ENCODE measurements around the gene SP140. TPM values are rescaled to one million over a fixed set of nuclear protein-coding genes. Genes with fewer than 3 reads are reported as not detected.

The SP140 gene
- total RNA-seq, 1 donor from 2014 or later: 1.0 TPM

DNA sequence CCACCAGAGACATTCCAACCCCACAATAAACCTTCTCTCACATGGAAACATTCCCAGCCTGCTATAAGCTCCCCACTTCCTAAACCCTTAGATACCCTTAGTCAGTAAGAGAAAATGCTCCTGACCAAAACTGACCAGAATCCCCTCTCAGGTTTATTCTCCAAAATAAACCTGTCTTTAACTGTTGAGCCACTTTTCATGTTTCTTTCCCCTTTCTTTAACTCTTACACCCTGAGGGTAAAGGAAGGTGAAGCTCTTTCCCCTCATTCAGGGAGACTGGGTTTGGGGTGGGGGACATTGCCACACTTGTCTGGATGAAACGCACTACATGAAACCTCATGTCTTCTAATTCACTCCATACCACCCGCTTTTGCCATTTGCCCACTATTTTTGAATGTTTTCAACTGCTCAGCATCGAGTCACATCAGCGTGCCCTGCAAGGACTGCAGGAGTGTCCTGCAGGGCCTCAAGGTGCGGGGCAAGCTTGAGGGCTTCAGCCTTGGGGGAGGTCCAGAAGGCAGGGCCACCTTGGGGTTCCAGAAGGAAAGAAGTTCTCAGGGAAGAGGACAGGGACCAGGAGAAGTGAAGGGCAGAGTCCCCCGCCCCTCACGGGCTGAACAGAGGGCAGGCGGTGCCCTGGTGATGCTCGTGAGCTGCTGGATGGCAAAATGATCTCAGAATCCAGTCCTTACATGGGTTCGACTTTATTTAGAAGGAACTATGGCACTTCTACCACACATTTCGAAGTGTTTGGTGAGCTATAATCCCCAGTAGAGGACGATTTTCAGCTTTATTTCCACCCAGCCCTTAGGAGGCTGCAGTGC, 97.2 kb downstream of the SP140 start:
- DNase-seq (ENCODE audit: extremely low spot score, unreplicated experiment): no peak
- H3K9me3 Mint-ChIP-seq (ENCODE audit: unreplicated experiment): peaks cover 8% of the 10 kb centered on the region
- H3K4me3 Mint-ChIP-seq (ENCODE audit: unreplicated experiment): no peak overlapping the region
- TF ChIP-seq, protein P1, sequence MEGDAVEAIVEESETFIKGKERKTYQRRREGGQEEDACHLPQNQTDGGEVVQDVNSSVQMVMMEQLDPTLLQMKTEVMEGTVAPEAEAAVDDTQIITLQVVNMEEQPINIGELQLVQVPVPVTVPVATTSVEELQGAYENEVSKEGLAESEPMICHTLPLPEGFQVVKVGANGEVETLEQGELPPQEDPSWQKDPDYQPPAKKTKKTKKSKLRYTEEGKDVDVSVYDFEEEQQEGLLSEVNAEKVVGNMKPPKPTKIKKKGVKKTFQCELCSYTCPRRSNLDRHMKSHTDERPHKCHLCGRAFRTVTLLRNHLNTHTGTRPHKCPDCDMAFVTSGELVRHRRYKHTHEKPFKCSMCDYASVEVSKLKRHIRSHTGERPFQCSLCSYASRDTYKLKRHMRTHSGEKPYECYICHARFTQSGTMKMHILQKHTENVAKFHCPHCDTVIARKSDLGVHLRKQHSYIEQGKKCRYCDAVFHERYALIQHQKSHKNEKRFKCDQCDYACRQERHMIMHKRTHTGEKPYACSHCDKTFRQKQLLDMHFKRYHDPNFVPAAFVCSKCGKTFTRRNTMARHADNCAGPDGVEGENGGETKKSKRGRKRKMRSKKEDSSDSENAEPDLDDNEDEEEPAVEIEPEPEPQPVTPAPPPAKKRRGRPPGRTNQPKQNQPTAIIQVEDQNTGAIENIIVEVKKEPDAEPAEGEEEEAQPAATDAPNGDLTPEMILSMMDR (IDR thresholded peaks at IDR 0.05): no peak
- no peaks in the 10 kb centered on the region for H3K27me3 Mint-ChIP-seq (ENCODE audit: unreplicated experiment)
- peaks cover 20% of the 10 kb centered on the region for H3K4me1 Mint-ChIP-seq (ENCODE audit: unreplicated experiment)
- H3K27ac Mint-ChIP-seq (ENCODE audit: unreplicated experiment): no peak overlapping the region
- no peaks in the 10 kb centered on the region for H3K36me3 Mint-ChIP-seq (ENCODE audit: unreplicated experiment)

DNA sequence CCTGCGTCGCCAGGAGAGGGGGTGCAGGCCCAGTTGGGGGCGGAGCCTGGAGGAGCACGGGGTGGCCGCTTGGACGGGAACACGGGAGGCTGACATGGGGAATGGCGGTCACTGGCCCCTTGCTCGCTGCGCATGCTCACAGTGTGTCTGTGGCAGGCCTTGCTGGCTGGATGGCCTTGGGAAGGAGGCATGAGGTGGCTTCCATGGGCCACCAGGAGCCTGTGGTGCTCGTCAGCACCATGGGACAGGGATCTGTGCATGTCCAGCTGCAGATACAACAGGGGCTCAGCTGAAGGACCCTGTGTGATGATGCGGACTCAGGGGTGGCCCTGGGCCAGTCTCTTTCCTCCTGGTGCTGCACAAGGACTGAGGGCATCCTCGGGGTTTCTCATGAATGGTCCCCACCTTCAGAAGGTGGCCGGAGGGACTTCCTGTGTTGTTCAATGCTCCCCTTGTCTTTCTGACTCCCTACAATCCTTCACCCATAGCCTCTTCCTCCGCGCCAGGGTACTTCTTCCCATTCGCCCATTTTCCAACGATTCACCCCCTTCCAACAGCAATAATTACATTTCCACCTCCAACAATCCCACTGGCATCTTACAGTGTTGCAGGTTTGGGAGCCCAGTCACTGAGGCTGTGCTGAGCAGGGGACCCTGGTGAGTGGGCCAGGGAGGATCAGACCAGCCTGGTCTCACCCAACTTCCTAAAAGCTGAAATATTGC, 98.0 kb downstream of the SP140 start:
- no peak overlapping the region for H3K27ac Mint-ChIP-seq (ENCODE audit: unreplicated experiment)
- no peak overlapping the region for H3K4me3 Mint-ChIP-seq (ENCODE audit: unreplicated experiment)
- H3K36me3 Mint-ChIP-seq (ENCODE audit: unreplicated experiment): peaks cover under 1% of the 10 kb centered on the region
- no peak for DNase-seq (ENCODE audit: extremely low spot score, unreplicated experiment)
- no peaks in the 10 kb centered on the region for H3K27me3 Mint-ChIP-seq (ENCODE audit: unreplicated experiment)
- TF ChIP-seq, protein P1 (IDR thresholded peaks at IDR 0.05): peak; percentile 12
- peaks cover 25% of the 10 kb centered on the region for H3K4me1 Mint-ChIP-seq (ENCODE audit: unreplicated experiment)
- H3K9me3 Mint-ChIP-seq (ENCODE audit: unreplicated experiment): peaks cover 8% of the 10 kb centered on the region

DNA sequence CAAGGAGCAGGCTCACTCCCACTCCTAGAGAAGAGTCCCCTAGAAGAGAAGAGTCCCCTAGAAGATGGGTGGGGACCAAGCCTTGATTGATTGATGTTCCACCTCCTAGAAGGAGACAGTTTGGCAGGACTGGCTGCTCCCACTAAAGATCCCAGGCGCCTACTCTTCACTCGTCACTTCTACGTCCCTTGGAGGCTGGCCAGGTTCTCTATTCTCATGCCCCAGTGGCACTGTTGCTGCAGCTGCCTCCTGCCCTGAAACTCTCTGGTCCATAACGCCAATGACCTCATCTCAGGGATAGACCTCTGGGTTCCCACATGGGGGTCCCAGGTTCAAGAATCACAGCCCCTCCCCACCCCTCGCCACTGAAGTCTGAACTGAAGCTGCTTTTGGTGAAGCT, 99.0 kb downstream of the SP140 start:
- no peak overlapping the region for H3K27ac Mint-ChIP-seq (ENCODE audit: unreplicated experiment)
- peaks cover 34% of the 10 kb centered on the region for H3K4me1 Mint-ChIP-seq (ENCODE audit: unreplicated experiment)
- DNase-seq (ENCODE audit: extremely low spot score, unreplicated experiment): no peak
- peaks cover 8% of the 10 kb centered on the region for H3K9me3 Mint-ChIP-seq (ENCODE audit: unreplicated experiment)
- no peaks in the 10 kb centered on the region for H3K27me3 Mint-ChIP-seq (ENCODE audit: unreplicated experiment)
- TF ChIP-seq, protein P1 (IDR thresholded peaks at IDR 0.05): no peak
- no peak overlapping the region for H3K4me3 Mint-ChIP-seq (ENCODE audit: unreplicated experiment)
- H3K36me3 Mint-ChIP-seq (ENCODE audit: unreplicated experiment): peaks cover 10% of the 10 kb centered on the region

DNA sequence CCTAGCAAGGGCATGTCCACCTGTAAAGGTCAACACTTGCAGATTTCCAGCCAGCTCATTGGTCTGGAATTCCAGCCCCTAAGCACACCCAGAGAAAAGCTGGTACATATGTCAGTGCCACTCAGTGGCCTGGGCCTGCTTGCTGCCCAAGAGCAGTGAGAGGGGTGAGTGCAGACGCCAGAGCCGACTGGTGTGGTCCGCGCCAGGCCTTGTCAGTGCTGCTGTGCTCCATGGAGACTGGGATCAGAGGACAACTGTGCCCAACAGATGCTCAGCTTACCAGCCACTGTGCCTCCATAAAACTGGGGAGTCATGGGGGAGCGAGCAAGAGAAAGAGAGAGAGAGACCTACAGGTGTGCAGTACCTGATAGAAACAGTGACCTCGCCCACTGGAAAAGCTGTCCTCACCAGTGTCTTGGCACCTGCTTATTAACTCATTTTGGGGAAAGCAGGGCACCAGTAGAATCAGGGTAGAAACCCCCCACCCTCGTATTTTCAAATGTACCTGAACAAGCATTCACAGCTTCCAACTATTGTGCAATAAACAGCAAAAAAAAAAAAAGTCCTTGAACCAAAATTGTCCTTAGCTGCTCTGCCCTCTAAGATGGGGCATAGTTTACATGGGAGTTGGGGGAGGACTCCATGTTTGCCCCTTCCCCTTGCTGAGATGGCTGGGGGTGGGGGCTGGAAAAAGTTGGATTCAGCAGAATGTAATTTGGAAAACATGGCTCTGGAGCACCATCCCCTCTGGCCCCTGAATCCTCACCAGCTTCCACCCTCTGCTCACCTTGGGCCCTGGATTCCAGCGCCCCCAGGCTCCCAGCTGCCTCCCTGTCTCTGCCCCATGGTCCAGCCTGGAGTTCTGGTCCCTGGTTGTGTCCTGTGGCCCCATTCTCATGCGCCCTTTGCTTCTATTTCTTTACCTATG, 100.0 kb downstream of the SP140 start:
- no peak for DNase-seq (ENCODE audit: extremely low spot score, unreplicated experiment)
- Mint-ChIP-seq H3K4me3 (ENCODE audit: unreplicated experiment) (no peak overlapping the region), H3K4me1 (ENCODE audit: unreplicated experiment) (peaks cover 45% of the 10 kb centered on the region), H3K36me3 (ENCODE audit: unreplicated experiment) (peaks cover 19% of the 10 kb centered on the region), H3K27ac (ENCODE audit: unreplicated experiment) (no peak overlapping the region), H3K27me3 (ENCODE audit: unreplicated experiment) (no peaks in the 10 kb centered on the region), H3K9me3 (ENCODE audit: unreplicated experiment) (peaks cover 8% of the 10 kb centered on the region)
- TF ChIP-seq, protein P1 (IDR thresholded peaks at IDR 0.05): no peak
